Skeletal muscle cell (primary cell): ENCODE results near the gene ABO.
"Not testable (repeated sequence)": the region's sequence is repeated elsewhere in the genome, so short reads cannot be mapped to it uniquely, and the experiment has no call there.

Experiments
- DNase-seq: peaks from one replicate; pipeline ENCODE4 v3.0.0-alpha.2; 2010; ENCODE audit warnings: low read depth
- H3K4me3 ChIP-seq: 2 replicates; pipeline ENCODE4 v1.5.1; 2011; ENCODE audit warnings: low read depth, mild to moderate bottlenecking, control low read depth, low read length, moderate library complexity

Gene ABO

GRCh38 chr9:133208880-133209300 lies 66.1 kb downstream of the ABO start, which contains the start of gene OBP2B:
Gene OBP2B, minus strand, starts transcription at chr9:133209250. Its CDS starts 51 bp downstream, at chr9:133209199.
- not testable (repeated sequence) for DNase-seq

GRCh38 chr9:133208171-133208879 lies 66.7 kb downstream of the ABO start:
- DNase-seq, H3K4me3 ChIP-seq: not testable (repeated sequence)

More at GRCh38 chr9:133208880-133209300, 66.1 kb downstream of the ABO start, which contains the start of gene OBP2B:
- not testable (repeated sequence) for H3K4me3 ChIP-seq

GRCh38 chr9:133207540-133208170 lies 67.3 kb downstream of the ABO start:
- DNase-seq: no peak
- no peak overlapping the region for H3K4me3 ChIP-seq

DNA sequence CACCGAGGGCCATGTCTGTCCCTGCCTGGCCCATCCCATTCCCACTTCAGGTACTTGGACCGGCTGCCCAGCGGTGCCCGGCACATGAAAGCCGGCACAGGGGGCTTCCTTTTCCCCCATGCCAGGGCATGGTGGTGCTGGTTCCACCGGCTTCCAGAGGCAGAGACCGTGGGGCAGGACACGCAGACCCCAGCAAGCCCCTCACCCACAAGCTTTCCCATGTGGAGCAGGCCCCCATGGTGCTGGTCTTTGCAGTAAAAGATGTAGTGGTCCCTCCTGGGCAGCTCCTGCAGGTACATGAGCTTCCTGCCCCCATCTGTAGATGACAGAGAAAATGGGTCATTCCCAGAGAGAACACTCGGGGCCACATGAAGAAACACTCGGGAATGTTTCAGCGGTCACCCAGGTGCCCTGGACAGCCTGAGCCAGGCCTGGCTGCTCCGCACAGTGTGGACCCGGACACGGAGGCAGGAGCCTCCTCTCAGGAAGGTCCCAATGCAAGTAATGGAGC lies 67.9 kb downstream of the ABO start:
- H3K4me3 ChIP-seq: no peak overlapping the region
- no peak for DNase-seq

- H3K4me3 ChIP-seq: no peak overlapping the region
- no peak for DNase-seq
Measured at GRCh38 chr9:133205996-133206931, 68.7 kb downstream of the ABO start.

DNA sequence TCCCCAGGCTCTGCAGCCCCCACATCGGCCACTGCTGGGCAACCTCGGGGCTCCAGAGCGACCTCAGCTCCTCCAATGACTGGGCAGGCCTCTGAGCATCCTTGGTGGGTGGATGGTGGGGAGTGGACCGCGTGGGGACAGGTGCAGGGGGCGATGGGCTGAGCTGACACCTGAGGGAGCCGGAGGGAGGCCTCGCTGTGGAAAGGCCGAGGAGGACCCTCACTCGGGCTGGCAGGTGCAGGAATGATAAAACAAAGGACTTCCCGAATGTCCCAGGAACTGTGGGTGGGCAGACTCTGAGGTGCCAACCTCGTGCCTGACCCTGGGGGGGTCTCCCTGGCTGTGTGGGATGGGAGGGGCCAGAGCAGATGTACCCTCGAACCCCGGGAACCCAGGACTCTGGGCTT lies 69.5 kb downstream of the ABO start:
- H3K4me3 ChIP-seq, DNase-seq: not testable (repeated sequence)
